ENCODE data around the gene PRKRA. TPM values are rescaled to one million over a fixed set of nuclear protein-coding genes. Genes with fewer than 3 reads are reported as not detected.

PRKRA gene
- total RNA-seq, 2 donors from 2014 or later: 34.0 to 37.1 TPM

DNA sequence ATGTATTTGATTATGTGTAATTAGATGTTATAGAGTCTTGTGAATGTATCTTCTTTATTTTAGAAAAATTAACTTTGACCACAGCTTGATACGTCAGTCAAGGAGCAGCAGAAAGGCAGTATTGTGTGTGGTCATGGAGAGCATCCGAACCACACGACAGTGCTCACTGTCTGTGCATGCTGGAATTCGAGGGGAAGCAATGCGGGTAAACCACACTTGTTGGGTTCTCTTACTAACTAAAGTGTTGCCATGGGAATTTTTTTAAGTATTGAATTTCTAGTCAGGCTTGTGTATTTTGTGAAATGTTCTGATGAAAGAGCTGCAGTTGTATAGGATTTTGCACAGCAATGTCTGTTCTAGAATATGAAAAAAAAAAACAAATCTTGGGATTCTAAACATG lies 5.0 kb upstream of the PRKRA start:
- intact Hi-C loops (cut with DNase I): no loop called here
- Histone ChIP-seq H3K9ac (ENCODE audit: low read depth in 2 of 2, low read length in 2 of 2) (no peak overlapping the region), H3K4me3 (no peak overlapping the region), H3K4me1 (no peaks in the 10 kb centered on the region), H3K27me3 (no peaks in the 10 kb centered on the region), H3K27ac (no peak overlapping the region), H3K9me3 (no peaks in the 10 kb centered on the region), H3K36me3 (no peaks in the 10 kb centered on the region)
- TF ChIP-seq, protein P1, sequence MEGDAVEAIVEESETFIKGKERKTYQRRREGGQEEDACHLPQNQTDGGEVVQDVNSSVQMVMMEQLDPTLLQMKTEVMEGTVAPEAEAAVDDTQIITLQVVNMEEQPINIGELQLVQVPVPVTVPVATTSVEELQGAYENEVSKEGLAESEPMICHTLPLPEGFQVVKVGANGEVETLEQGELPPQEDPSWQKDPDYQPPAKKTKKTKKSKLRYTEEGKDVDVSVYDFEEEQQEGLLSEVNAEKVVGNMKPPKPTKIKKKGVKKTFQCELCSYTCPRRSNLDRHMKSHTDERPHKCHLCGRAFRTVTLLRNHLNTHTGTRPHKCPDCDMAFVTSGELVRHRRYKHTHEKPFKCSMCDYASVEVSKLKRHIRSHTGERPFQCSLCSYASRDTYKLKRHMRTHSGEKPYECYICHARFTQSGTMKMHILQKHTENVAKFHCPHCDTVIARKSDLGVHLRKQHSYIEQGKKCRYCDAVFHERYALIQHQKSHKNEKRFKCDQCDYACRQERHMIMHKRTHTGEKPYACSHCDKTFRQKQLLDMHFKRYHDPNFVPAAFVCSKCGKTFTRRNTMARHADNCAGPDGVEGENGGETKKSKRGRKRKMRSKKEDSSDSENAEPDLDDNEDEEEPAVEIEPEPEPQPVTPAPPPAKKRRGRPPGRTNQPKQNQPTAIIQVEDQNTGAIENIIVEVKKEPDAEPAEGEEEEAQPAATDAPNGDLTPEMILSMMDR (IDR thresholded peaks at IDR 0.05): no peak
- DNase-seq: no peak

DNA sequence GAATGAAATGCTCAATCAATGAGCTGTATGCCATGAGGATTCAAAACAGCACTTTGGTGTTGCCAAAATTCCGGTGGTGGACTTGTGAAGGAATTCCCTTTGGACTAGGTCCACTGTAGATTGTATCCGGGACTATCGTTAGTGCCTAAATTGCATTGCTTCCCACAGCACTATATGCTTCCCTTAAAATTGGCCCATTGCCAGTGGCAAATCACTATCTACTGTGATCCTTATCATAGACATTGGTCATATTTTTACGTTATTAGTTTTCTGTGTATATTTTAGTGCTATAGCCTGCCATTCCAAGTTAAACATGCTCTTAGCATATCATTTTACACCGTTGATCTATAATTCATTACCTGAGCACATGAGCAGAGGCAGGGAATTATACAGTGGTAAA lies 1.9 kb upstream of the PRKRA start:
- Histone ChIP-seq H3K36me3 (no peaks in the 10 kb centered on the region), H3K27me3 (no peaks in the 10 kb centered on the region), H3K4me3 (no peak overlapping the region), H3K9me3 (no peaks in the 10 kb centered on the region), H3K9ac (ENCODE audit: low read depth in 2 of 2, low read length in 2 of 2) (no peak overlapping the region), H3K4me1 (peaks cover 5% of the 10 kb centered on the region), H3K27ac (no peak overlapping the region)
- TF ChIP-seq, protein P1 (IDR thresholded peaks at IDR 0.05): no peak
- intact Hi-C loops (cut with DNase I): no loop called here
- no peak for DNase-seq

DNA sequence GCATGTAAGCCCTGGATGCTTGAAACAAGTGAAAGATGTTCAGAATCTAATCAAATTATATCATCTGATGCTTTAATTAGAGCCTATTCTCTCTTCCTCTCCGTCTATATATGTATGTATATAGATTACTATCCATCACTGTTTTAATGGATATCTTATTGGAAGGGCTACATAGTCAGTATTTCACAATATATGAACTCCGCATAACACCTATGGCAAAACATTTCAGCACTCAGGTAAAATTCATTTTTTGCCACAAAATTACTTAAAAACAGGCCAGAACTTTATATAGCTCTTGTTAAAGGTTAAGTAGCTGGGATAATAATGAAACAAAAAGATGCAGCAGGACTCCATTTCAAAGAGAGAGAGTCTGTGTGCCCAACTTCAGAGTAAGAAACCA lies 1.4 kb upstream of the PRKRA start:
- intact Hi-C loops (cut with DNase I): no loop called here

DNA sequence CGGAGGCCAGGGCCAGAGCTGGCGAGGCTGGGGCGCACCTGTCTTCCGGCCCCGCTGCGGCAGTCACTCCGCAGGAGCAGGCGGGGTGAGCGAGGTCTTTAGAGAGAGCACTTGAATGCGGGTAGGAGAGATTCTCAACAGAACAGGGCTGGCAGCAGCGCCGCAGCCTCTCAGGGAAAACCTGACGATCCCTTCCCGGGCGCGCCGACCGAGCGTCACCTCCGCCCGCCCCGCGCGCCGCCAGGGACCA lies 526 bp downstream of the PRKRA start:
- intact Hi-C loops (cut with DNase I): no loop called here
- DNase-seq: peak; percentile 81
- TF ChIP-seq, protein P1 (IDR thresholded peaks at IDR 0.05): no peak

More for the DNA sequence above, 1.4 kb upstream of the PRKRA start:
- TF ChIP-seq, protein P1 (IDR thresholded peaks at IDR 0.05): no peak
- H3K9me3 ChIP-seq: no peaks in the 10 kb centered on the region
- DNase-seq: no peak
- no peak overlapping the region for H3K4me3 ChIP-seq
- H3K9ac ChIP-seq (ENCODE audit: low read depth in 2 of 2, low read length in 2 of 2): no peak overlapping the region
- no peaks in the 10 kb centered on the region for H3K27me3 ChIP-seq
- H3K4me1 ChIP-seq: peaks cover 5% of the 10 kb centered on the region
- no peaks in the 10 kb centered on the region for H3K36me3 ChIP-seq
- peak overlapping the region; percentile 99 for H3K27ac ChIP-seq

DNA sequence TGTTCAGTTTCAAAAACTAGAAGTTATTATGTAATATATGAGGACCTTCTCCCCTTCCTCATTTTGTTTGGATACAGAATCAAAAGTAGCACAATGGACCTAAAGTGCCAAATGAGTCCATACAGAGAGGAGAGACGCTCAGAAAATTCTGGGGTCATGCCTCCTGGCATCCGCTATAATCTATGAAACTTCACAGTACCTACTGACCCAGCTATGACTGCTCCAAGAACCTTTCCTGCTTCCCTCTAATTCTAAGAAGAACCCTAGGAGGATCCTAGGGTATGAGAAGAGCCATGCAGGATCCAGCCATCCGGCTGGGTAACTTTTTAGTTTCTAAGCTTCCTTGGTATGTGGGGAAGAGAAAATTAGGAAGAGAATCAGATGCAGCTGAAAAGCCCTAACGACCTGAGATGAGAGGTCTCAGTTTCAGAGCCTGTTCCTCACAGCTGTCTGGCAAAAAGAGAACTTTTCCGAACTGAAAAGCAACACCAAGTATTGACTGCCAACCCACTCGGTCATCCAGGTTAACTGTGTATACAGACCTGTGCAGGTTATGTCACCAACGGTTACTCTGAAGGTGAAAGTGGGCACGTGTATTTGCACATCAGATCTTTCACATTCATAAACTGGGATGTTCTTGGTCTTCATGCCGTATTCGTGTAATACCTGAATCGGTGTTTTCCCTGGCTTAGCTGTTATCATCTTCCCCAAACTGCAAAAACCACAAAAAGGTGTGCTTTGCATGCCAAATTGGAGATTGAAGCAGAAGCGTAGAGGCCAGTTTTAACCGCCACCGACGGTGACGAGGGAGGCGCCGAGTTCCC lies 1.1 kb downstream of the PRKRA start:
- no peaks in the 10 kb centered on the region for H3K27me3 ChIP-seq
- peak overlapping the region; percentile 89 for H3K4me3 ChIP-seq
- H3K27ac ChIP-seq: peak overlapping the region; percentile 99
- peaks cover under 1% of the 10 kb centered on the region for H3K36me3 ChIP-seq
- H3K4me1 ChIP-seq: peaks cover 5% of the 10 kb centered on the region
- TF ChIP-seq, protein P1 (IDR thresholded peaks at IDR 0.05): no peak
- no peaks in the 10 kb centered on the region for H3K9me3 ChIP-seq
- DNase-seq: no peak
- intact Hi-C loops (cut with DNase I): no loop called here
- peak overlapping the region; percentile 85 to 95 for H3K9ac ChIP-seq (ENCODE audit: low read depth in 2 of 2, low read length in 2 of 2)

More for the DNA sequence above, 526 bp downstream of the PRKRA start:
- Histone ChIP-seq H3K9ac (ENCODE audit: low read depth in 2 of 2, low read length in 2 of 2) (peak overlapping the region; percentile 85 to 95), H3K4me3 (peak overlapping the region; percentile 89), H3K36me3 (no peaks in the 10 kb centered on the region), H3K27ac (peak overlapping the region; percentile 99), H3K9me3 (no peaks in the 10 kb centered on the region), H3K27me3 (no peaks in the 10 kb centered on the region), H3K4me1 (peaks cover 5% of the 10 kb centered on the region)
